ENCODE results near the gene ZFC3H1.

DNA sequence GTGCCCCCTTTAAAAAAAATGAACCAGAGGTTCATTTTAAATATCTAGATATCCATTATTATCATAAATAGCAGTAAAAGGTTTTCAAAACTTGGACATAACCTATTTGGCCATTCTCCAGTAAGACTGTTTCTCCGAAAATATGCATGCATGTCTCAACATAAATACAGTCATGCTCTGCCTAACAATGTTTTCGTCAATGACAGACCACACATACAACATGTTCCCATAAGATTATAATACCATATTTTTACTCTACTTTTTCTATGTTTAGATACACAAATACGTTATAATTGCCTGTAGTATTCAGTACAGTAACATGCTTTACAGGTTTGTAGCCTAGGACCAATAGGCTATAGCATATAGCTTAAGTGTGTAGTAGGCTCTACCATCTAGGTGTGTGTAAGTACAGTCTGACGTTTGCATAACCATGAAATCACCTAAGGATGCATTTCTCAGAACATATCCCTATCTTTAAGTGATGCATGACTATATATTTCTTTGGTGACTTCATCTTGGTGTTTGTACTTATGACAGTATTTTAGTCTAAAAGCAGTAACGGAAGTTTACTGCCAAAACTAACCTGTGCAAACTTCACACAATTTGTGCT is 25.4 kb upstream of the ZFC3H1 start:
- no peak for TF ChIP-seq RXRA (IDR thresholded peaks at IDR 0.05; ENCODE audit: insufficient read depth, low read depth, low read length)
- no peak for TF ChIP-seq POLR2AphosphoS5 (IDR thresholded peaks at IDR 0.05; ENCODE audit: low read depth, low read length)
- TF ChIP-seq, protein P1, sequence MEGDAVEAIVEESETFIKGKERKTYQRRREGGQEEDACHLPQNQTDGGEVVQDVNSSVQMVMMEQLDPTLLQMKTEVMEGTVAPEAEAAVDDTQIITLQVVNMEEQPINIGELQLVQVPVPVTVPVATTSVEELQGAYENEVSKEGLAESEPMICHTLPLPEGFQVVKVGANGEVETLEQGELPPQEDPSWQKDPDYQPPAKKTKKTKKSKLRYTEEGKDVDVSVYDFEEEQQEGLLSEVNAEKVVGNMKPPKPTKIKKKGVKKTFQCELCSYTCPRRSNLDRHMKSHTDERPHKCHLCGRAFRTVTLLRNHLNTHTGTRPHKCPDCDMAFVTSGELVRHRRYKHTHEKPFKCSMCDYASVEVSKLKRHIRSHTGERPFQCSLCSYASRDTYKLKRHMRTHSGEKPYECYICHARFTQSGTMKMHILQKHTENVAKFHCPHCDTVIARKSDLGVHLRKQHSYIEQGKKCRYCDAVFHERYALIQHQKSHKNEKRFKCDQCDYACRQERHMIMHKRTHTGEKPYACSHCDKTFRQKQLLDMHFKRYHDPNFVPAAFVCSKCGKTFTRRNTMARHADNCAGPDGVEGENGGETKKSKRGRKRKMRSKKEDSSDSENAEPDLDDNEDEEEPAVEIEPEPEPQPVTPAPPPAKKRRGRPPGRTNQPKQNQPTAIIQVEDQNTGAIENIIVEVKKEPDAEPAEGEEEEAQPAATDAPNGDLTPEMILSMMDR (IDR thresholded peaks at IDR 0.05; ENCODE audit: control extremely low read depth in 1 of 3, insufficient read depth in 1 of 3, low read depth in 1 of 3, low read length in 3 of 3) = no peak
- no peak for TF ChIP-seq POLR2A (IDR thresholded peaks at IDR 0.05; ENCODE audit: control extremely low read depth in 1 of 2, low read depth in 2 of 2, low read length in 2 of 2)
- TF ChIP-seq CEBPB (IDR thresholded peaks at IDR 0.05; ENCODE audit: low read depth, low read length) = no peak
- TF ChIP-seq, protein P2, sequence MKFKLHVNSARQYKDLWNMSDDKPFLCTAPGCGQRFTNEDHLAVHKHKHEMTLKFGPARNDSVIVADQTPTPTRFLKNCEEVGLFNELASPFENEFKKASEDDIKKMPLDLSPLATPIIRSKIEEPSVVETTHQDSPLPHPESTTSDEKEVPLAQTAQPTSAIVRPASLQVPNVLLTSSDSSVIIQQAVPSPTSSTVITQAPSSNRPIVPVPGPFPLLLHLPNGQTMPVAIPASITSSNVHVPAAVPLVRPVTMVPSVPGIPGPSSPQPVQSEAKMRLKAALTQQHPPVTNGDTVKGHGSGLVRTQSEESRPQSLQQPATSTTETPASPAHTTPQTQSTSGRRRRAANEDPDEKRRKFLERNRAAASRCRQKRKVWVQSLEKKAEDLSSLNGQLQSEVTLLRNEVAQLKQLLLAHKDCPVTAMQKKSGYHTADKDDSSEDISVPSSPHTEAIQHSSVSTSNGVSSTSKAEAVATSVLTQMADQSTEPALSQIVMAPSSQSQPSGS (IDR thresholded peaks at IDR 0.05; ENCODE audit: low read length) = no peak
- TF ChIP-seq RBBP5 (IDR thresholded peaks at IDR 0.05; ENCODE audit: borderline replicate concordance, low read depth, low read length) = no peak
- TF ChIP-seq, protein P3, sequence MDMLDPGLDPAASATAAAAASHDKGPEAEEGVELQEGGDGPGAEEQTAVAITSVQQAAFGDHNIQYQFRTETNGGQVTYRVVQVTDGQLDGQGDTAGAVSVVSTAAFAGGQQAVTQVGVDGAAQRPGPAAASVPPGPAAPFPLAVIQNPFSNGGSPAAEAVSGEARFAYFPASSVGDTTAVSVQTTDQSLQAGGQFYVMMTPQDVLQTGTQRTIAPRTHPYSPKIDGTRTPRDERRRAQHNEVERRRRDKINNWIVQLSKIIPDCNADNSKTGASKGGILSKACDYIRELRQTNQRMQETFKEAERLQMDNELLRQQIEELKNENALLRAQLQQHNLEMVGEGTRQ (IDR thresholded peaks at IDR 0.05; ENCODE audit: low read length) = no peak

All from H1 (cell line).